Raji (cell line): ENCODE measurements around the gene CEP135.

ENCODE experiments used
- POLR2A ChIP-seq: IDR thresholded peaks from 2 replicates; pipeline ENCODE4 v1.6.1; 2011; ENCODE audit warnings: low read depth, low read length, control low read depth; ENCODE audit not compliant: insufficient read depth

The CEP135 gene

GRCh38 chr4:55967376-55967775 lies 18.6 kb downstream of the CEP135 start:
- no peak for TF ChIP-seq POLR2A

DNA sequence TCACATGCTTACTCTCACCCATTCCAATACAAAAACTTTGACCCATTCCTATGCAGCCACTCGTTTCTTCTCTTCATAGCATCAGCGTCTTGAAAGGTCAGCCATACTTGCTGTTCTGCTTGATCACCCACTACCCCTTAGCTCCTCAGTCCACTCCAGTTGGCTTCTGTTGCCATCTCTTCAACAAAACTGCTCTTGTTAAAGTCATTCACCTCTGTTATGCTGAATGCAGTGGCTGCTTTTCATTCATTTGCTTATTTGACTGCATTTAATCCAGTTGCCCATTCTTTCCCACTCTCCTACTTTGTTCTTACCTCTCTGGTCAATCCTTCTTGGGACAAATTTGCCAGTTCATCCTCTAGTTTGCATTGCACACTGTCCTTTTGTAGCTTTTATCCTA lies 24.9 kb downstream of the CEP135 start:
- TF ChIP-seq POLR2A: no peak

DNA sequence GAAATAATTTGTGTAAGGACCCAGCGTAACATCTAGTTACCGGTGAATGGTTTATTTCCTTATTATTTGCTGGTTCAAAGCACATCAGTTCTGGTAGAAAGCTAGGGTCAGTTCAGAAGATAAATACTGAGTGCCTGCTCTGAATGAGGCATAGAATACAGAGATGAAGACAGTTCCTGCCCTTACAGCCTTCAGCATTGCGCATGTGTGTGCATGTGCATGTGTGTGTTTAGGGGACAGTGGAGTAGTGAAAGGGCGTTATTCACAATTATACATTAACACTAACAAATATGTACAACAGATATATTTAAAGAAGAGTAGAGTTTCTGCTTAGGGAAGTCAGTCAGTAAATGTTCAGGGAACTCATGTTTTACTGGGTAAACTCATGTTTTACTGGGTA lies 29.1 kb downstream of the CEP135 start:
- no peak for TF ChIP-seq POLR2A

DNA sequence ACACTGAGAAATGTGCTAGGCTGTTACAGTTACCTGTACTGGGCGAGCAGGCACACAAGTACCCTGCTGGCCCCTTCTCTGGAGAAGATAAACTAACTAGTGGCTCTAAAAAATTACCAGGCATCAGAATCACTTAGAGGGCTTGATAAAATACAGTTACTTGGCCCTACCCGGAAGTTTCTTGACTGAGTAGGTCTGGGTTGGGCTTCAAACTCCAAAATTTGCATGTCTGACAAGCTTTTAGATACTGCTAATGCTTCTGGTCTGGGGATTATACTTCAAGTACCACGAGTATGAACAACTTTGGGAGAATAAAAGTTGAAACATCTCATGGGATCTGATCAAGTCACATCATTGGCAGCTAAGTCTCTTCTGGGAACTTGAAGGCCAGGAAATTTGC lies 30.8 kb downstream of the CEP135 start:
- no peak for TF ChIP-seq POLR2A

DNA sequence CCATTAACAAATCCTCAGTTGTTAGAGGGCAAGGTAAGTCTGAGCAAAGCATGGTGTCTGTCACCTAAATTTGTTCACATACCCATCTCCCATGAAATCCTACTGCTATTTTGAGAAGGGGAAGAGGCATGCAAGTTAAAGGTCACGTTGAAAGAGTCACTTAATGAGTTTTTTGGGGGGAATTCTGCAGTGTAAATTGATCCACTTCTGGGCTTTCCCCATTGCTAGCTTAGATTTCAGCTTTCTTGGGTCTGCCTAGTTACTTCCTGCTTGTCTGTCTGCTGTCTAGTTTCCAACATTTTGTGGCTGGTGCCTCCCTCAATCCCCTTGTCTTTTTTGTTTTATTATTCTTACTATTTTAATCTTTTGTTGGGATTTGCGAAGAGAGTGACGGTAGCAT lies 32.0 kb downstream of the CEP135 start:
- TF ChIP-seq POLR2A: no peak

- no peak for TF ChIP-seq POLR2A
Observed at GRCh38 chr4:55982976-55983375, 34.2 kb downstream of the CEP135 start.

GRCh38 chr4:55989766-55990165 lies 41.0 kb downstream of the CEP135 start:
- no peak for TF ChIP-seq POLR2A

DNA sequence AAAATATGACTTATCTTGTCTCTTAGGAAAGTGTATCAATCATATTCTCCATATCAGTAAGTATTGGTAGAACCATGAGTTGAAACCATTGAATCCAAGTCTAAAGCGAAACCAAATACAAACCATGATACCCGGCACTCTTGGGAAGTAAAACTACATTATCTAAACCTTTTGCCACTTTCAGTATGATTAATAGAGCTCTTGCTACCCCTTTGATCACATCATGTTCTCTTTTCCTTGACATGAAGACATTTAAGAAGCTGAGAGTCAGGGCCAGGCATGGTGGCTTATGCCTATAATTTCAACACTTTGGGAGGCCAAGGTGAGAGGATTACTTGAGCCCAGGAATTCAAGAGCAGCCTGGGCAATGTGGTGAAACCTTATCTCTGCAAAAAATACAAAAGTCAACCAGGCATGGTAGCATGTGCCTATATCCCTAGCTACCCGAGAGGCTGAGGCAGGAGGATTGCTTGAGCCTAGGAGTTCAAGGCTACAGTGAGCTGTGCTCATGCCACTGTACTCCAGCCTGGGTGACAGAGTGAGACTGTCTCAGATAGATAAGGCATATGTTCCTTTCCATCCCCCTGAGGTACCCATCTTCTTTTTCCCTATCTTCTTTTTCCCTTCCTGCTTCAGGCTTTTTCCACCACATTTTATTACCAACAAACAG lies 45.4 kb downstream of the CEP135 start:
- TF ChIP-seq POLR2A: no peak

DNA sequence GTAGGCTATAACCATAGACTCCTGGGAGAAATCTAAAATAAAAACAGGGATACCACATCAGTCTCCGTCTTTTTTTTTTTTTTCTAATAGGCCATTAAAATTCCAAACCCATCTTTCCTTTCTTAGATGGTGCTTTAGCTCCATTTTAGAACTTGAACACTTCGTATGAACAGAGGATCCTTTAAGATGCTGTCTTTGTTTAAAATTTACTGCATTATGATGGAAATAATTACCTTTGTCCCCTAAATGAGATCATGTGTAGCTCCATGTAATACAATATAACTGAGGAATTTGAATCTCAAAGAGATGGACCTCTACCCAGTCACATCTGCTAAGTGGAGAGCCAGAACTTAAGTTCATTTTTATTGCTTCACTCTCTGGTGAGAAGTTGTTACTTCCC lies 47.9 kb downstream of the CEP135 start:
- no peak for TF ChIP-seq POLR2A

DNA sequence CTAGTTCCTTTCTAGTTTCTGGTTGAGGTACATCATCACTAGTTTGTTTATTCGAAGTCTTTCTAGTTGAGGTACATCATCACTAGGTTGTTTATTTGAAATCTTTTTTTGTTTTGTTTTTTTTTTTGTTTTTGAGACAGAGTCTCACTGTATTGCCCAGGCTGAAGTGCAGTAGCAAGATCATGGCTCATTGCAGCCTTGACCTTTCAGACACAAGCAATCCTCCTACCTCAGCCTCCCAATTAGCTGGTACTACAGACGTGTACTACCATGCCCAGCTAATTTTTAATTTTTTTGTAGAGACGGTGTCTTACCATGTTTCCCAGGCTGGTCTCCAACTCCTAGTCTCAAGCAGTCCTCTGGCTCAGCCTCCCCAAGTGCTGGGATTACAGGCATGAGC lies 54.9 kb downstream of the CEP135 start:
- no peak for TF ChIP-seq POLR2A

DNA sequence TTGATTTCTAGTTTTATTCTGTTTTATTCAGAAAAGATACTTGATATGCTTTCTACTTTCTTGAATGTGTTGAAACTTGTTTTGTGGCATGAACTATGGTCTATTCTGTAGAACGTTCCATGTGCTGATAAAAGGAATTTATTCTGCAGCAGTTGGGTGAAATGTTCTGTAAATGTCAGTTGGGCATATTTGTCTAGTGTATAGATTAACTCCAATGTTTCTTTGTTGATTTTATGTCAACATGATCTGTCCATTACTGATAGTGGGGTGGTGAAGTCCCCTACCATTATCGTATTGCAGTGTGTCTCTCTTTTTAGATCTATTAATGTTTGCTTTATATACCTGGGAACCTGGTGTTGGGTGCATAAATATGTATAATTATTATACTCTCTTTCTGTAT lies 55.5 kb downstream of the CEP135 start:
- no peak for TF ChIP-seq POLR2A

- no peak for TF ChIP-seq POLR2A
Observed at GRCh38 chr4:56007154-56007553, 58.4 kb downstream of the CEP135 start.

GRCh38 chr4:56008206-56008605 lies 59.5 kb downstream of the CEP135 start:
- no peak for TF ChIP-seq POLR2A

GRCh38 chr4:56026596-56026995 lies 77.9 kb downstream of the CEP135 start:
- no peak for TF ChIP-seq POLR2A

DNA sequence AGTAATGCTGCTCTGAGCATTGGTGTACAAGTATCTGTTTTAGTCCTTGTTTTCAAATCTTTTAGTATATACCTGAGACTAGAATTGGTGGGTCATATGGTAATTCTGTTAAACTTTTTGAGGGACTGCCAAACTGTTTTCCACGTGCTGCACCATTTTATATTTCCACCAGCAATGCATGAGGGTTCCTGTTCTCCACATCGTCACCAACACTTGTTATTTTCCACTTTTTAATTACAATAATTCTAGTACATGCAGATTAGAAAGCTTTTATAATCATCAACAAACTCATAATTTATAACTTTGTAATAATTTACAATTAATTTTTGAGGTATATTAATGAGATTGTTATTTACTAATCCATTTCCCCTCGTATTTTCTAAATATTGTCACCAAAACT lies 79.4 kb downstream of the CEP135 start:
- TF ChIP-seq POLR2A: no peak

DNA sequence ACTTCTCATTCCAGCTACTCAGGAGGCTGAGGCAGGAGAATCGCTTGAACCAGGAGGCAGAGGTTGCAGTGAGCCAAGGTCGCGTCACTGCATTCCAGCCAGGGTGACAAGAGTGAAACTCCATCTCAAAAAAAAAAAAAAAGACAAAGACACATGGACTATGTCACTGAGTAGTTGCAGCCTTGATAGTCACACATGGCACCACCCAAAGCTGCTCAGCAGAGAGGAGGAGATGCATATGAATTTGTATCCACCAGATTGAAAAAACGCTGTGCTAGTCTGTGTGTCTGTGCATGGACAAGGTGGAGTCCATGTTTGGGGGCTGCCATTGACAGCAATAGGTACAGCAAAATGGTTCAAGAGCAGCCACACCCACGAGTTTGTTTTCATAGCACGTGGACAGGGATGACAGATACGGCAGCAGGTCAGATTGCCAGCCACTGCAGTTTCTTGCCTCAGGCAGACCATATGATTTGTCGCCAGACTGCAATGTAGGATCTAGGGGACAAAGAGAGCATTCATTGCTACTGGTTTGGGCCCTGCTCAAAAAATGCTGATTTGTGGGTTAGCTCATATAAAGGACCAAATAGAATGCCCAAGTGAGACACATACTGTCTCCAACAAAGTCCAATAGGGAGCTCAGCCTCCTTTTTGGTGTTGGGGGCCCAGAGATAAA lies 89.9 kb downstream of the CEP135 start:
- no peak for TF ChIP-seq POLR2A

DNA sequence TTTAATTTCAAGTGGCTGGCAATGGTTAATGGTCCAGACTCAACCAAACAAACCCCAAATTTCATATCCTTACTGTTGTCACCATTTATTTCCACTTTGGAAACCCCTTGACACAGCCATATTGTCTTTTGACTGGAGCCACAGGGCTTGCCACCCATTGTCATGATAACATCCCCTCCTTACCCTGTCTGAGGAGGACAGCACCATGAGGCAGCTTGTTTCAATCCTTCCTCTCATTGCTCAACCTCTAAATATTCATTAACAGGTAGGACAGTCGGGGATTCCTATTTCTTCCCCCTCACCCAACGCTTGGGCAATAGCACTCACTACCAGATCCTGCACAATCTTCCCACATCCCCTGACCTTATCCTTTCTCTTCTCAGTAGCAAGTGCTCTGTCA lies 92.1 kb downstream of the CEP135 start:
- TF ChIP-seq POLR2A: no peak
